Mucosa of stomach (tissue), 1 donor: ENCODE results near the gene RAC2.
"Not testable (repeated sequence)": the region's sequence is repeated elsewhere in the genome, so short reads cannot be mapped to it uniquely, and the experiment has no call there.

Experiments used
- H3K27me3 ChIP-seq: one replicate; pipeline ENCODE4 v1.7.0; 2013; ENCODE audit warnings: mild to moderate bottlenecking, low read length; ENCODE audit not compliant: control insufficient read depth, insufficient read depth
- H3K36me3 ChIP-seq: one replicate; pipeline ENCODE4 v1.7.0; 2013; ENCODE audit warnings: low read length; ENCODE audit not compliant: control insufficient read depth, insufficient read depth
- H3K4me1 ChIP-seq: one replicate; pipeline ENCODE4 v1.7.0; 2013; ENCODE audit warnings: mild to moderate bottlenecking, low read length; ENCODE audit not compliant: control insufficient read depth, insufficient read depth
- H3K4me3 ChIP-seq: one replicate; pipeline ENCODE4 v1.7.0; 2013; ENCODE audit warnings: low read length
- H3K9ac ChIP-seq: one replicate; pipeline ENCODE4 v1.7.0; 2013; ENCODE audit warnings: mild to moderate bottlenecking, low read length, moderate library complexity
- H3K9me3 ChIP-seq: one replicate; pipeline ENCODE4 v1.7.0; 2013; ENCODE audit warnings: mild to moderate bottlenecking, low read length, moderate library complexity; ENCODE audit not compliant: control insufficient read depth
- donor health status: Pancreatic carcinoma.

RAC2 gene

GRCh38 chr22:37235897-37236607 lies 8.0 kb downstream of the RAC2 start:
- Histone ChIP-seq H3K36me3 (no peaks in the 10 kb centered on the region), H3K9me3 (no peaks in the 10 kb centered on the region), H3K4me3 (no peak overlapping the region), H3K9ac (no peak overlapping the region), H3K27me3 (peaks cover 3% of the 10 kb centered on the region), H3K4me1 (no peaks in the 10 kb centered on the region)

GRCh38 chr22:37234736-37235711 lies 9.0 kb downstream of the RAC2 start:
- H3K9me3 ChIP-seq = no peaks in the 10 kb centered on the region
- H3K4me1 ChIP-seq = no peaks in the 10 kb centered on the region
- H3K36me3 ChIP-seq = no peaks in the 10 kb centered on the region
- no peak overlapping the region for H3K9ac ChIP-seq
- peaks cover 3% of the 10 kb centered on the region for H3K27me3 ChIP-seq
- H3K4me3 ChIP-seq = no peak overlapping the region

GRCh38 chr22:37233751-37234631 lies 10.1 kb downstream of the RAC2 start:
- H3K9ac ChIP-seq = no peak overlapping the region
- H3K4me1 ChIP-seq = peaks cover 9% of the 10 kb centered on the region
- no peaks in the 10 kb centered on the region for H3K9me3 ChIP-seq
- H3K27me3 ChIP-seq = peaks cover 3% of the 10 kb centered on the region
- H3K36me3 ChIP-seq = no peaks in the 10 kb centered on the region
- no peak overlapping the region for H3K4me3 ChIP-seq

- not testable (repeated sequence) for H3K4me3 ChIP-seq, H3K9me3 ChIP-seq, H3K36me3 ChIP-seq, H3K9ac ChIP-seq, H3K27me3 ChIP-seq
- H3K4me1 ChIP-seq = peaks cover 14% of the 10 kb centered on the region
Observed at GRCh38 chr22:37233371-37233750, 10.7 kb downstream of the RAC2 start.

GRCh38 chr22:37232140-37232998 lies 11.7 kb downstream of the RAC2 start:
- Histone ChIP-seq H3K36me3 (no peaks in the 10 kb centered on the region), H3K27me3 (peaks cover 3% of the 10 kb centered on the region), H3K4me1 (peaks cover 14% of the 10 kb centered on the region), H3K9me3 (no peaks in the 10 kb centered on the region), H3K4me3 (no peak overlapping the region), H3K9ac (no peak overlapping the region)

GRCh38 chr22:37231406-37232139 lies 12.5 kb downstream of the RAC2 start:
- H3K4me3 ChIP-seq = no peak overlapping the region
- H3K36me3 ChIP-seq = no peaks in the 10 kb centered on the region
- H3K27me3 ChIP-seq = peaks cover 3% of the 10 kb centered on the region
- H3K9ac ChIP-seq = no peak overlapping the region
- H3K9me3 ChIP-seq = no peaks in the 10 kb centered on the region
- peaks cover 14% of the 10 kb centered on the region for H3K4me1 ChIP-seq

GRCh38 chr22:37230673-37231405 lies 13.2 kb downstream of the RAC2 start:
- Histone ChIP-seq H3K4me1 (peaks cover 14% of the 10 kb centered on the region), H3K9me3 (no peaks in the 10 kb centered on the region), H3K4me3 (no peak overlapping the region), H3K27me3 (no peaks in the 10 kb centered on the region), H3K36me3 (no peaks in the 10 kb centered on the region), H3K9ac (no peak overlapping the region)

- no peak overlapping the region for H3K9ac ChIP-seq
- H3K4me1 ChIP-seq = peaks cover 14% of the 10 kb centered on the region
- H3K36me3 ChIP-seq = no peaks in the 10 kb centered on the region
- no peaks in the 10 kb centered on the region for H3K27me3 ChIP-seq
- H3K4me3 ChIP-seq = no peak overlapping the region
- no peaks in the 10 kb centered on the region for H3K9me3 ChIP-seq
Observed at GRCh38 chr22:37229805-37230672, 14.0 kb downstream of the RAC2 start.

GRCh38 chr22:37229012-37229804 lies 14.9 kb downstream of the RAC2 start:
- Histone ChIP-seq H3K4me1 (peaks cover 14% of the 10 kb centered on the region), H3K27me3 (no peaks in the 10 kb centered on the region), H3K4me3 (no peak overlapping the region), H3K36me3 (no peaks in the 10 kb centered on the region), H3K9ac (no peak overlapping the region), H3K9me3 (no peaks in the 10 kb centered on the region)
